Neural cell (in vitro differentiated cells): Measurements from ENCODE around the gene RGS12. TPM values are rescaled to one million over a fixed set of nuclear protein-coding genes. Genes with fewer than 3 reads are reported as not detected.

ENCODE experiments used
- H2AFZ ChIP-seq: fragments of 200-600, 300-800 bp; sonication (generic), shearing (Covaris generic); 2 replicates; pipeline ENCODE4 v1.6.0; 2014; ENCODE audit warnings: low read depth, mild to moderate bottlenecking, antibody characterized with exemption, low read length, moderate library complexity
- H3F3A ChIP-seq: fragments of 200-600 bp; shearing (Covaris generic); 2 replicates; pipeline ENCODE4 v1.6.1; 2016; ENCODE audit warnings: mild to moderate bottlenecking, moderate library complexity, mixed read lengths, antibody characterized with exemption, low read length; ENCODE audit not compliant: insufficient read depth, poor library complexity, severe bottlenecking
- H3K27ac ChIP-seq: fragments of 200-600, 300-800 bp; sonication (generic), shearing (Covaris generic); 2 replicates; pipeline ENCODE4 v1.5.1; 2014; ENCODE audit warnings: mild to moderate bottlenecking, low read length, moderate library complexity
- H3K27me3 ChIP-seq: fragments of 300-800, 200-600 bp; sonication (generic), shearing (Covaris generic); 2 replicates; pipeline ENCODE4 v1.6.0; 2014; ENCODE audit warnings: mild to moderate bottlenecking, low read depth, low read length, moderate library complexity; ENCODE audit not compliant: insufficient read depth
- H3K36me3 ChIP-seq: fragments of 300-800, 200-600 bp; sonication (generic), shearing (Covaris generic); 2 replicates; pipeline ENCODE4 v1.5.1; 2014; ENCODE audit warnings: mild to moderate bottlenecking, antibody characterized with exemption, low read length, moderate library complexity; ENCODE audit not compliant: insufficient read depth
- H3K4me2 ChIP-seq: fragments of 300-800, 200-600 bp; sonication (generic), shearing (Covaris generic); 2 replicates; pipeline ENCODE4 v1.6.0; 2014; ENCODE audit warnings: mild to moderate bottlenecking, low read length
- H3K4me3 ChIP-seq: fragments of 300-800, 200-600 bp; sonication (generic), shearing (Covaris generic); 2 replicates; pipeline ENCODE4 v1.5.1; 2014; ENCODE audit warnings: mild to moderate bottlenecking, low read length, moderate library complexity
- H3K79me2 ChIP-seq: fragments of 200-600 bp; shearing (Covaris generic); replicated peaks from 2 replicates; pipeline ENCODE4 v1.6.0; 2014; ENCODE audit warnings: mild to moderate bottlenecking, low read length, moderate library complexity; ENCODE audit not compliant: insufficient read depth
- H3K9ac ChIP-seq: fragments of 300-800, 200-600 bp; sonication (generic), shearing (Covaris generic); 2 replicates; pipeline ENCODE4 v1.6.1; 2016; ENCODE audit warnings: mild to moderate bottlenecking, low read length, mixed read lengths
- H3K9me2 ChIP-seq: fragments of 200-600 bp; shearing (Covaris generic); 2 replicates; pipeline ENCODE4 v1.6.1; 2016; ENCODE audit warnings: mild to moderate bottlenecking, low read length, mixed read lengths; ENCODE audit not compliant: insufficient read depth
- H3K9me3 ChIP-seq: fragments of 200-600, 300-800 bp; sonication (generic), shearing (Covaris generic); 2 replicates; pipeline ENCODE4 v1.6.1; 2016; ENCODE audit warnings: mild to moderate bottlenecking, mixed run types, low read length, moderate library complexity, mixed read lengths
- H4K20me1 ChIP-seq: fragments of 200-600 bp; shearing (Covaris generic); 2 replicates; pipeline ENCODE4 v1.6.1; 2016; ENCODE audit warnings: mild to moderate bottlenecking, mixed run types; ENCODE audit not compliant: insufficient read depth
- CTCF ChIP-seq: fragments of 450-650 bp; IDR thresholded peaks from 2 replicates; pipeline ENCODE4 v1.5.1; 2014; ENCODE audit warnings: antibody characterized with exemption, mild to moderate bottlenecking, moderate library complexity; ENCODE audit not compliant: poor library complexity, severe bottlenecking
- EP300 ChIP-seq: fragments of 450-650 bp; conservative IDR thresholded peaks from 2 replicates; pipeline ENCODE4 v1.6.1; 2014; ENCODE audit warnings: antibody characterized with exemption, mild to moderate bottlenecking, moderate library complexity; ENCODE audit not compliant: poor library complexity, severe bottlenecking
- EZH2 ChIP-seq: fragments of 200-600, 300-800 bp; shearing (Covaris generic), sonication (generic); IDR thresholded peaks from 2 replicates; pipeline ENCODE4 v1.6.1; 2014; ENCODE audit warnings: antibody characterized with exemption, low read length, borderline replicate concordance, mild to moderate bottlenecking; ENCODE audit not compliant: insufficient read depth, poor library complexity, severe bottlenecking
- POLR2AphosphoS5 ChIP-seq: IDR thresholded peaks from 2 replicates; pipeline ENCODE4 v1.6.1; 2012
- REST ChIP-seq: IDR thresholded peaks from 2 replicates; pipeline ENCODE4 v1.6.1; 2012; ENCODE audit warnings: borderline replicate concordance
- SMC3 ChIP-seq: fragments of 450-650 bp; conservative IDR thresholded peaks from 2 replicates; pipeline ENCODE4 v1.6.1; 2014; ENCODE audit warnings: antibody characterized with exemption, mild to moderate bottlenecking, moderate library complexity; ENCODE audit not compliant: poor library complexity
- TAF1 ChIP-seq: IDR thresholded peaks from 2 replicates; pipeline ENCODE4 v1.6.1; 2012; ENCODE audit warnings: low read depth
- polyA plus RNA-seq: library from polyadenylated mRNA; depleted of rRNA; stranded (reverse); fragments of >200 nt; gene quantifications from 2 replicates; pipeline ENCODE4 v1.2.3, GENCODE V29; 2014

The RGS12 gene
- polyA plus RNA-seq, 1 donor from 2014 or later, result 66.4 TPM

DNA sequence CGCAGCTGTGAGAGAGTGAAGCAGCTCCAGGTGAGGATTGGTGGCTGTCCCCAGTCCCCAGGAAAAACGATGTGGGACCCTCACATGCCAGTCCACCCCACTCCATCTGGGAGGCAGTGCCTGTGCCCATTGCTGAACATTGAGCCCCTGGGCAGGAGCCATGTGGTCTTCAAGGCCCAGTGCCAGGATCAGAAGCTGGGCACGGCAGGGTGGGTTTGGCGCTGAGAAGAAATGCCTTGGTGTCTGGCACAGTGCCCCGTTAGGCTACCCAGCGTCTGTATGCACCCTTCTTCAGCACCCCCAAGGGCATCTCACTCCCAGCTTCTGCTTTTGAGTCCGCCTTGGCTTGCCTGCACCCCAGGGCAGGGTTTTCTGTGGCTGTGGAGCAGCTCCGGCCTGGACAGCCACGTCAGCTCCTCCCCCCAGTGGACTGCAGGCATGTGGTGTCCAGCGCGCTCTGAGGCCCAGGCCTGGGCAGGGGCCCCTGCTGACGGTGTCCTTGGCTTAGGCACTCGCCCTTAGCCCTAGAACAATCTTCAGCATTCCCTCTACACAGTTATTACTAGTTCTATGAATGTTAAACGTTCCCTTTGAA is 28.6 kb downstream of the RGS12 start:
- peak overlapping the region; percentile 41 for H3K9ac ChIP-seq
- no peak for TF ChIP-seq EP300
- TF ChIP-seq REST, result no peak
- no peak for TF ChIP-seq TAF1
- TF ChIP-seq SMC3, result no peak
- TF ChIP-seq EZH2, result no peak
- no peak for TF ChIP-seq CTCF
- no peak for TF ChIP-seq POLR2AphosphoS5
- no peak overlapping the region for H3K4me3 ChIP-seq
- H4K20me1 ChIP-seq, result no peaks in the 10 kb centered on the region
- no peaks in the 10 kb centered on the region for H3K27me3 ChIP-seq
- no peaks in the 10 kb centered on the region for H3K9me3 ChIP-seq
- peak overlapping the region; percentile 35 for H3K27ac ChIP-seq
- peaks cover 9% of the 10 kb centered on the region for H3K36me3 ChIP-seq
- no peaks in the 10 kb centered on the region for H3K9me2 ChIP-seq
- no peak overlapping the region for H2AFZ ChIP-seq
- H3F3A ChIP-seq, result no peaks in the 10 kb centered on the region
- H3K79me2 ChIP-seq, result peaks cover 43% of the 10 kb centered on the region
- H3K4me2 ChIP-seq, result no peak overlapping the region

GRCh38 chr4:3322059-3322550 is 29.3 kb downstream of the RGS12 start:
- peak overlapping the region; percentile 21 for H2AFZ ChIP-seq
- peak overlapping the region; percentile 13 for H3K4me3 ChIP-seq
- no peaks in the 10 kb centered on the region for H3K27me3 ChIP-seq
- H3K36me3 ChIP-seq, result peaks cover 9% of the 10 kb centered on the region
- H3K4me2 ChIP-seq, result no peak overlapping the region
- TF ChIP-seq SMC3 (peak; percentile 19), REST (no peak)
- no peaks in the 10 kb centered on the region for H3K9me3 ChIP-seq
- peak overlapping the region; percentile 35 for H3K27ac ChIP-seq
- peaks cover 43% of the 10 kb centered on the region for H3K79me2 ChIP-seq
- H3K9me2 ChIP-seq, result no peaks in the 10 kb centered on the region
- no peaks in the 10 kb centered on the region for H4K20me1 ChIP-seq
- H3F3A ChIP-seq, result no peaks in the 10 kb centered on the region
- H3K9ac ChIP-seq, result peak overlapping the region; percentile 41
